Astrocyte of the cerebellum (primary cell): ENCODE measurements around the gene FASLG.

ENCODE experiments used
- DNase-seq: peaks from one replicate; pipeline ENCODE4 v3.0.0-alpha.2; 2011; ENCODE audit warnings: low read depth
- H3K4me3 ChIP-seq: 2 replicates; pipeline ENCODE4 v1.5.1; 2011; ENCODE audit warnings: mild to moderate bottlenecking, low read depth, low read length, moderate library complexity
- CTCF ChIP-seq: IDR thresholded peaks from 2 replicates; pipeline ENCODE4 v1.5.1; 2012; ENCODE audit warnings: low read length, low read depth, moderate library complexity, mild to moderate bottlenecking; ENCODE audit errors: missing control alignments
- in situ Hi-C: cut with HindIII; loops from 2 replicates; pipeline ENCODE4 v1.10.0; 2017; ENCODE audit warnings: low sequenced_read_pairs

The FASLG gene

GRCh38 chr1:172653015-172653709, 5.7 kb upstream of the FASLG start:
- DNase-seq: no peak
- in situ Hi-C loops: no loop called here
- no peak for TF ChIP-seq CTCF
- H3K4me3 ChIP-seq: no peak overlapping the region

GRCh38 chr1:172654535-172654934, 4.4 kb upstream of the FASLG start:
- no peak overlapping the region for H3K4me3 ChIP-seq
- no peak for TF ChIP-seq CTCF
- in situ Hi-C loops: no loop called here
- no peak for DNase-seq

- no peak overlapping the region for H3K4me3 ChIP-seq
- DNase-seq: no peak
- in situ Hi-C loops: no loop called here
- no peak for TF ChIP-seq CTCF
These were observed 2.3 kb upstream of the FASLG start for GRCh38 chr1:172656576-172656975.

- no peak for DNase-seq
- H3K4me3 ChIP-seq: no peak overlapping the region
- in situ Hi-C loops: no loop called here
- no peak for TF ChIP-seq CTCF
These were observed 1.3 kb upstream of the FASLG start for GRCh38 chr1:172657586-172657985.

- no peak for TF ChIP-seq CTCF
- DNase-seq: no peak
- in situ Hi-C loops: no loop called here
- no peak overlapping the region for H3K4me3 ChIP-seq
These were observed 2.2 kb downstream of the FASLG start for GRCh38 chr1:172661107-172661506.

GRCh38 chr1:172662464-172663109, 3.7 kb downstream of the FASLG start:
- TF ChIP-seq CTCF: no peak
- no peak overlapping the region for H3K4me3 ChIP-seq
- in situ Hi-C loops: no loop called here
- DNase-seq: peak; percentile 68
